GM21786 (cell line): ENCODE measurements around the gene SEMA5A.

Source experiments
- ATAC-seq: cut with Tn5 transposase; IDR thresholded peaks from one replicate; pipeline ENCODE4 v1.9.1; 2021; ENCODE audit not compliant: unreplicated experiment

The SEMA5A gene

DNA sequence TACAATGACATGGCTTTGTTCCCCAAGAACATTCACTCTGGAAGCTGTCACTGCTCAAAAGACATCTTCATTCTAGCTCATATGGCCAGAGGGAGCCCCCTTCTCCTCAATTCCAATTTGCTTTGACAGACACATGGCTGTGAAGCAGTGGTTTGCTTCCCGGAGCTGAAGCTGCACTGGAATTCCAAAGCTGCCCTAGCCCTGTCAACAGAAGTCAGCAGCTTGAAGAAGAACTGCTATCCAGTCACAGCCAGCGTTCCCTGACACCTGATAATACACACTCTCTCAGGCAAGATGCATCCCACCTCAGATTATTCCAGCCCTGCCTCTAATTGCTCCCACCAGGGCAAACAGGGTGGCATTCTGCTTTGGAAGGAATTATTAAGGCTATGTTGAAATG, 93.7 kb downstream of the SEMA5A start:
- ATAC-seq = no peak

DNA sequence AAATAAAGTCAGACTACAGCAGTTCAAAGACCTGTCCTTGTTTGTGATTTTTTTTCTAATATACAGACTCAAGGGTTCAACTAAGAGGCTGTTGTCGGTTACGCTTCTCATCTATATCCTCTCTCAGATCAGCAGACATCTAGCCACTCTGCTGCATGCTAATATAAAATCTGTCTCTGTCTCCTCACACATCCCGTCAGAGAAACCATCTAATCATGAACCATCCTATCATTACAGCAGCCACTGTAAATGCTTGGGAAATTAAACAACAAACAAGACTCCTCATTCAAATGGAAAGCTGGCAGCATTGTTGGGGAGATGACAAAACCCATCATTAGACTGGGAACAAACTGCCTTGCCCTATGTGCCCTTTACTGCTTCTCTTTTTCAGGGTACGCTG, 94.8 kb downstream of the SEMA5A start:
- no peak for ATAC-seq

DNA sequence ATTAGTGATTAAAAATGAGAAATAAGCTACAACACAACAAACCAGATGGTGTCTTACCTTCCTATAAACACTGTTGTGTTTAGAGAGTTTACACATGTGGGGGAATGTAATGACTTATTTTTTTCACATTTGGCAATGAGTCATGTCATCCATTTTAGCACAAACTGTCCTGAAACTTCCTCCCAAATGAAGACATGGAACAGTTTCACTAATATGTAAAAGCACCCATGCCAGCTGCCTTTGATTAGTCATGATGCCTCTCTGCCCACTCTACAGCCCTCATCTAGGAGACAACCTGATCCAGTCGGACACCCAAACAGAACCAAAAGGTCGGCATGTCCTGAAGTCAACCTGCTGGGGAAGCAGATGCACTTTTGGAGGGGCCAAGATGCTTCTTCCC, 98.2 kb downstream of the SEMA5A start:
- no peak for ATAC-seq

DNA sequence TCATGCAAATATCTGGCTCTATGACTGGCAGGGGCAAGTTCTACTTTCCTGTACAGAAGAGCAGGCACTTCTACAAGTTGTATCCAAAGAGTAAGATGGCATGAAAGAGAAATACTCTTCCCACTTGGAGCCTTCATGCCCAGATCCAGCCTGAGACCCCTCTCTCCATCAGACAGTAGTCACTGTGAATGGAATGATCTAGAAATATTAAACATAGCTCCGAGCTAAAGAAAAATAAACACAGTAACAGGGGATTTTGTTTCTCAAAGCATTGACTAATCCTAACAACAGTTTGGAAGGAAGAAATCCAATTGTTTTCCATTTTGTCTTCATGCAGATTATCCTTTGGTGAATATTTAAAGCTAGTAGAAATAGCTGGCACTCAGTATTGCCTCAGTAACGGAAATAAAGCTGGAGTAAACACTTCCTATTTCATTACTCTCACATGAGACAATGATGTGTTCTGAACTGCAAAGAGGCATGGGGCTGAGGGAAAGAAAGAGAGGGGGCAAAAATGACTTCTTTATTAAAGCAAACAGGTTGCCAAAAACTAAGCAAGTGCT, 100.0 kb downstream of the SEMA5A start:
- no peak for ATAC-seq

DNA sequence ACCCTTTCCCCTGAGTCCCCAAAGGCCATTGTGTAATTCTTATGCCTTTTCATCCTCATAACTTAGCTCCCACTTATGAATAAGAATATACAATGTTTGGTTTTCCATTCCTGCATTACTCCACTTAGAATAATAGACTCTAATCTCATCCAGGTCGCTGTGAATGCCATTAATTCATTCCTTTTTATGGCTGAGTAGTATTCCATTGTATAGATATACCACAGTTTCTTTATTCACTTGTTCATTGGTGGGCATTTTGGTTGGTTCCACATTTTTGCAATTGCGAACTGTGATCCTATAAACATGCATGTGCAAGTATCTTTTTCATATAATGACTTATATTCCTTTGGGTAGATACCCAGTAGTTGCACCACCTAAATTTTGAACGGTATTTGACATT, 101.5 kb downstream of the SEMA5A start:
- ATAC-seq = no peak

DNA sequence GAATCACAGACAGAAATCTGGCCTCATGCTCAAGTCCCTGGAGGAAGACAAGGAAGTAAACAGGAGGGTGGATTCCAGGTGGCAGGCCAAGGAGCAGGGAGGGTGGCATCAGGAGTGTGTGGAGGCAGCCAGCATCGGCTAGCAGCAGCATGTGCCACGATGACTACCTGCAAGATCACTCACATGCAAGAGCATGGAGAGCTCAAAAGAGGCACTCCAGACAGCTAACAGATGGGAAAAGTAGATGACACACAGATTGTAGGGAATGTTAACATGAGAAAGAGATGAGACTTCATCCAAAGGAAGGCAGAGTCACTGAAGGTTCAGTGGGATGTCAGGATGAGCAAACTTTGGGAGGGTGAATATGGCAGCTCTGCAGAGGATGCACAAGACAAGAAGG, 104.3 kb downstream of the SEMA5A start:
- no peak for ATAC-seq

DNA sequence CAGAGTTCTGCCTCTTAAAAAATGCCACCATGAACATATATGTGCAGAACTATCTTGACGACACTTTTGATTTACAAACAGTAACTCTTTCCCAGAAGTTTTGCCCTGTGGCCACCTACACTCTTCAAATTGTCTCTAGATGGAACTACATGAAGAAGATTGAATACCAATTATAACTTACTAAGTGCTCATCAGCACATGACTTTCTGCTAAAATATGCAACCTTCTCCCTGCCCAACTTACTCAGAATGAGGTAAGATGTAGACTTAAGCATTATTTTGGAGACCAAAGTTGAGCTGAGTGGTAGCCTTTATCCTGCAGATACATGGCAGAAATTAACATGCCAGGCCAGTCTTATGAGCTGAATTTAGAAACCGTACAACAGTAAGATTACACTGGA, 105.4 kb downstream of the SEMA5A start:
- ATAC-seq = no peak

DNA sequence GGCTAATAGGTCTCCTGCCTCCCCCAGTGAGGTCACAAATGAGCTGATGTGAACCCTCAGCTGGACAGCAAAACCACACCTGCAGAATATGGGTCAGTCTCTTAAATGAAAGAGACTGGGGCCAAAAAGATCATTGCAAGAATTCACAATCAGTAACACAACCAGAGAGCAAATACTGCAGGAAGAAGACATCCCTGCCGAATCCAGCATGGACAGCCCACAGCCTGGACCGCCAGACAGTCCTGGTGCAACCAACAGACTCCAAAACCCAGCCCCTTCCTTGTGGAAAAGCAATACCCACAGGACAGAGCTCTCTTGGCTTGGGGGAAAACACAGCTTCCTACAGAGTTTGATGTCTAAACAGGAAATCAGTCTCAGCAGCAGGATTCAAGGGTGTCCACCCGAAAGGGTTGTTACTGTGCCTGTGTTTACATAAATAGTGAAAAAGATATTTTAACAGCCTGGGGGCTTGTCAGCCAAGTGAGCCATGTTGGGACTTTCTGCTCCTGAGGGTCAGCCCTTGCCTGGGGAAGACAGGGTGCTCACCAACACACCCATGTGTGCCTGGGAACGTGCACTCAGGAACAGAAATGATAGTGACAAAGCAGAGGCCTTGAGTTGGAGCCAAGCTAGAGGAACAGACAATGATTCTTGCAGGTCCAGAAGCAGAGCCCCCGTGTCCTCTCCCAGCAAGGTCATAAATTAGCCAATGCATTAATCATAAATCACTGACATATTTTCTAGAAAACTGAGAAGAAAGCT, 106.2 kb downstream of the SEMA5A start:
- no peak for ATAC-seq

DNA sequence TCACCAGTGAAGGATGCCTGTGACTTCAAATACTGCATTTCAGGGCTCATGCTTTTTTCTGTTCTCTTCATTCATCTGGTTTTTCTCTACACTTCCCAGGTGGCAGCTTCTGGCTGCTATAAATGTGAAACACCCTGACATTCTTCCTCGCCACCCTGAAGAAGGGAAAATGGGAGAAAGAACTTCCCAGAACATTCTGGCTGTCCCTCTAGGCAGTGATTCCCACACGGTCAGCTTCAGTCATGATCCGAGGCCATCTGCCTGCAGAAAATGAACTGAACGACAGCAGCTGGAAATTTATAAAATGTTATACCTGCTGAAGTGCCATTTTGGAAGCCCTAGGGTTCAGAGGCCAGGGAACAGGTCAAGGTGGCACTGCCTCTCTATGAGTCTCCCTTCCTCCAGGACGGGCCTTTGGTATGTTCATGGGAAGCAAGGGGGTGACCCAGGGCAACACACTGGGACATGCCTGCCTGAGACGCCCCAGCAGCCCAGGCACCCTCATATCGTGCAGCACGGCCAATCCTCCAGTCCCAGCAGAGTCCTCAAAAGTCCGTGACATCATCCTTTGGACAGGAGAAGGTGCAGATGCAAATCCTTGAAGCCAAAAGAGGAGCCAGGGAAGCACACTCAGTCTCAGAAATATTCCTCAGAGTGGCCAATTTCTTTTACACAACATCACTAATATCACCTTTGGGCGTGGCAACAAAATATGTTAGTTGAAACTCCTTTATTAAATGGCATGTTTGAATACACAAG, 107.1 kb downstream of the SEMA5A start:
- ATAC-seq = no peak

DNA sequence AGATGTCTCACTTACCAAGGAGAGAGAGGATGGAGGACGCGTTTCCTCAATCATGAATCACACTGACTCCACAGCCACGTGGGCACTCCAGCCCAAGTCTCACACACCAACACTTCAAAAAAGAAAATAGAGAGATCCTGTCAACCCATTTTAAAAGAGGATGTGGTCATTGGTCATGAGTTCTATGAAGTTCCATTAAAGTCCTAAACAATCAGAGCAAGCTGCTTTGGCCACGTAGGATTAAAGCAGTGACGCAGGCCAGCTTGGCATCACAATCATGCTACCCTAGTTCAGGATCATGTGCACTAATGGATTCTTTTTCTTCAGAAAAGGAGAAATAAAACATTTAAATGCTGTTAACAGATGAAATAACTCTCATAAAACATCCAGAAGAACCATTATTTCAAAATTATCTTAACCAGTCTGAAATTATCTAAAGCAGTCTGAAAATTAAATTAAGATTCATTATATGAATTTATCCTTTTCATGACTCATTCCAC, 108.1 kb downstream of the SEMA5A start:
- ATAC-seq = no peak

DNA sequence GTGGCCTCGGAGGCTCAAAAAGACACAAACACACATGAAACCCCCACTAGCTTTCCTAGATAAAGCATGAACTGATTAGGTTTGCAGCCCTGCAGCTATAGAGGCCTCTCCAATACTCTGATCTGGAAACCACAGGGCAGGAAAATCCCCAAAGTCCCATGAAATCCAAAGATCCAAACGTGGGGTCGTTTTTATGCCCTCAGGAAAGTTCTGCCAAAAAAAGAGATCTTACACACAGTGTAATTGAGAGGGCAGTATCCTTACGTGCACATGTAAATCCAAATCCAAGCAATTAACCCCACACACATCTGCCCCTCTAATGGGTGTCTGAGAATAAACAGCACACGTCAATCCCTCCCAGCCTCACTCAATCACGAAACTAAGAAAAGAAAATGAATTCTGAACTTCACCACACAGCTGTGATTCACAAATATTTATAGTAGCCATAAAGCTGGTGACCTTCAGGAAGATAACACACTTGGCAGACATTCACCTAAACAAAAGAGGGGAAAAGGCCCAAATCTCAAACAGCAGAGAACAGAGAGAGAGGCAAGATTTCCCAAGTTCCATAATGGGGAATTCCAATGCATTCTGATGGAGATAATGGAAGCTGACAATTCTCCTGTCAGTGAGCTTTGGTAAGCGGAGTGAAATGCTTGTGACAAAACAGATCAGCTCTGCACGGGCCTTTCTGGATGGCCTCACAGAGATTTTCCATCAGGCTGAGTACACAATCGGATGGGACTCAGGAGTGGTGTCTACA, 114.2 kb downstream of the SEMA5A start:
- no peak for ATAC-seq

DNA sequence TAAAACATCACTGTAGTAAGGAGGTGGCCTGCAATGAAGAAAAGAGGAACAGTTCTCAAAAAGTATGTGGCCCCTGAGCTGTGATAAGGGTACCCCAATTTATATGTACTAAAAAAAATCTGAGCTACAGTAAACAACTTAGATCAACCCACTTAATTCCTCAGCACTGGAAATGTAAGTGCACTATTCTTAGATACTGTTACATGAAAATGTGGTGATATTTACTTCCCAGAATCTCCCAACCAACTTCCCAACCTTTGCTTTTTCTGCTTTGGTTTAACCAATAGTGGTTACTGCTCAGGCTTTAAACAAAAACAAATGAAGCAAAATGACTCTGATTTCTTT, 114.8 kb downstream of the SEMA5A start:
- no peak for ATAC-seq

DNA sequence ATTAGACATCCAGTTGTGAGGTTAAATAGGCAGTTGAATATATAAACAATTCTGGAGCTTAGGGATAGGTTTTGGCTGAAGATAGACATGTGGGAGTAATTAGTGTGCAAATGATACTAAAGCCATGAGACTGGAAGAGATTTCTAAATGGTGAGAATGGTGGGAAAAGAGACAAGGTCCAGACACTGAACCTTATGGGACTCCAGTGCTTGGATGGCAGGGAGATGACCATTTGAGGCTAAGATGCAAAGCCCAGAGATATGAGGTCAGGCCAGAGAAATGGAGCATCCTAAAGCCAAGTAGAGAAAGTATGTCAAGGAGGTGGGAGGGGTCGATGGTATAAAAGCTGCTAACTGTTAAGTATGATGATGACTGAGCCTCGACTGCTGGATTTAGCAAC, 115.6 kb downstream of the SEMA5A start:
- ATAC-seq = no peak

DNA sequence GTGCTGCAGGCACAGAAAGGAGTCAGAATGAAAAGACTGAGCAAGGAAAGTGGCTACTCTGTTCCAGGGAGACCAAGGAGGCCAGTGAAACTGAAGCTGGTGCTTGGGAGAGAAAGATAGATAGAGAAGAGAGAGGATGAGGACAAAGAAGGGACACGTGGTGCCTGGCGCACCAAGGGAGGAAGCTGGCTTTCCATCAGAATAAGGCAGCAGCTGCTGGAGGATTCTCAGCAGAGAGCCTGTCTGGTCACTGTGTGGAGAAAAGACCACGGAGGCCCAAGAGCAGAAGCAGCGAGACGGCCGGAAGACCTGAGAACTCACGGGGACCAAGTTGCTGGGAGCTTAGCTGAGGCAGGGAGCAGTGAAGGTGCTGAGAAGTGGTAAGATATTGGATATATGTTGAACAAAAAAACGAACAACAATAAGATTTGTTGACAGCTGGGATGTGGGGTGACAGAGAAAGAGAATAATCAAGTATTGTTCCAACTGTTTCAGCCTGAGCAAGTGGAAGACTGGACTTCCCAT, 116.1 kb downstream of the SEMA5A start:
- ATAC-seq = no peak

DNA sequence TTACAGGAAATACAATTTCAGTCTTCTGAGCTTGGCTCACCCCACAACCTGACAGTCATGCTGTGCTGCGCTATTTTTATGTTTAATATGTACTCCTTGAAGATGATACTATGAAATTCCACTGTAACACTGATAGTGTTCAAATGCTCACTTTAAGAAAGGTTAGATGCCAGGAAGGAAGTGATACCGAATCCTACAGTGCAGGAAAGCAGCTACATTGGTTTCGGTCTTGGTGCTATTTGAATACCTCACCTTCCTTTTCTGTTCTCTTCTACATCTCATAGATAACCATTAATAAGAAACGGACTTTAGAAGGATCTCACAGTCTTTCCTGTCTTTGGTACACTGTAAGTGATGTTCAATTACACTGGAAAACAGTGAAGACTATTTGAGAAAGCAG, 117.6 kb downstream of the SEMA5A start:
- ATAC-seq = no peak

DNA sequence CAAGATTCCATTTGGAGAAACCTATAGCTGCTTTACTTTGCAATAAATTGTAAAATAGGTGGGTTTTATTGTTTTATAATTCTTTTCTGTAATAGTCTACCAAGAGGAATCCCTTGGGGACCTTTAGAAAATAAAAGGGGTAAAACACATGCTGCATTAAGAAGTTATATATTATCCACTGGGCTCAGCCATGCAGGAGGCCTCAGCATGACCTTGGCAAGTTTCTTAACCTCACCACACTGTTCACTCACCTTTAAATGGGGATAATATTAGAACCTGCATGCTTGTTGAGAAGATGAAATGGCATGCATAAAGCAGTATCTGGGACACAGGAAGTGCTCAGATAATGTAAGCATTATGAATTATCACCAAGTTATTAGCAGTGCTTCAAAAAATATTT, 120.2 kb downstream of the SEMA5A start:
- no peak for ATAC-seq

DNA sequence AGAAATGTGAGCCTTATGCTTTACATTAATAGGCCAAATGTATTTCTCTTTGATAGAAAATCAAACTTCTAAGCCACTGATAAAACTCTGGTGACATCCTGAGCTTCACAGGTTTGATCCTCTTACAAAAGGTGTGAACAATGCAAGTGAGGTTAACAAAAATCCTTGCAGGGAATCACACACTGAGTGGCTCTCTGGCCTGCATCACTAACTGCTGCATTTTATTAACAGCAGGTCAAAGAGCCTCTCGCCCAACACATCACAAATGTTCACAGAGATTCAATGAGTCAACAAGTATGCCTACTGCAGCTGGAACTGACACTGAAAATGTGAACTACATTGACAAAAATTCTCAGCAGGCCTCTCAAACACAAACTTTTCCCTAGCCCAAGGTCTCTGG, 122.3 kb downstream of the SEMA5A start:
- ATAC-seq = no peak

DNA sequence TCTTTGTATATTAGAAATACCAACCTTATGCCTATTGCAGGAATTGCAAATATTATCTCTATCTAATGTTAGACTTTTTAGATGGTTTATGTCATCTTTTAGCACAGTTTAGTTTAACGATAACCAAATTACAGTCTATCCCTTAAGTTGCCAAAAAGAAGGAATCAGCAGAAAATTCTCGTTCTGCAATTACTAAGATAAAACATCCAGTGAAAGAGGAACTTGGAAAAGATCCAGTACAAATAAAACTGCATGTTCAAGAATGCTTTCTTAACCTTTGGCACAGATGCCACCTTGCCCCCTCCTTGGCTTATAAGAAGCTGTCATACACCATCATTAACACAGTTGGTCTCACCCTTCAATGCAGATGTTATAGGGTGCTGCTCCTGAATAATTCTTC, 124.0 kb downstream of the SEMA5A start:
- ATAC-seq = no peak

DNA sequence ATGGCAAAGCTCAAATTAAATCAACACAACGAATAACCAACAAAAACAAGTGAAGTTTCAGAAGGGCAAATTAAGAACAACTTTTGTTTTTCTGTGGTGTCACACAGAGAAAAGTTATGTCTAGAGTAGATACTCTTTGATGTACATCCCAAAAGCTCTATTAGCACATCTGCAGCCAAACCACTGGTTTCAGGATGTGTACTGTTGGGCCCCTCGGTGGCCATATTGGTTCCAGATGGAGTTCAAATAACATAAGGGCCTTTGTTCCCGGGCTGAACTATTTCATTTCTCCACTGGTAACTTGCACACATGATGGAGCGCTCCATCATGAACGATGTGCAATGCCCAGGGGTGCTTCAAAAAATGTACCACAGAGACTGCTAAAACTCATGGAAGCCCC, 126.1 kb downstream of the SEMA5A start:
- ATAC-seq = no peak

DNA sequence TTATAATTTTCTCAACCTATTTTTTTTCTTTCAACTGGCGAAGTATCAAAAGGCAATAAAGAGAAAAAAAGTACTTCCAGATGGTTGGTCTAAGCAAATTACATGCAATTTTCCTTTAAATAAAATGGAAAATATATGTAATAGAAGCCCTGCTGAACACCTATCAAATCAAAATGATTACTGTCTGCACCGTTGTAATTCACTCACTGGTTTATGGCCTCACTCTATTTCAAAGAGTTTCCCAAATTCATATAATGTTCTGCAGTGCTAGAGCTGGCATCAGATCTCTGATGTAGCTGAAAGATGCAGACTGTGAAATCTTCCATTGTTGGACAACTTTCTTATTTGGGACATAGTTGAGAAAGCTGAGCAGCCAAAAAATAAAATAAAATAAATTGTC, 130.3 kb downstream of the SEMA5A start:
- no peak for ATAC-seq

DNA sequence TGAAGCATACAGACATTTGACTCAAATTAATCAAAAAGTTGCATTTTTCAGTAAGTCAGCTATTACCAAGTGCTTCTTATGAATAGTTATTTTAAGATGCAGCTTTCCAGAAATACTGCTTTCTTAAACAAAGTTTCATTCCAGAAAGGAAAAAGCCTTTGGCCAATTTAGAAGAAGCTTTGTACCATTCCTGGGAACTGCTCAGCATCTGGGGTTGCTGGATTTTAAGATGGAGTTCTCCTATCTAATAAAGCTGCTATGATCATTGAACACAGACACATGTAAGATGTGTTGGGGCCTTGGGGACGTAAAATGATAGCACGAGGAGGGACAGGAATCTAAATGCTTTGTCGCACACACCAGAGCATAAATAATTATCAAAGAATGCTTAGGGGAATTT, 130.8 kb downstream of the SEMA5A start:
- no peak for ATAC-seq
